ENCODE data around the gene MLXIP. TPM values are rescaled to one million over a fixed set of nuclear protein-coding genes. Genes with fewer than 3 reads are reported as not detected.

The MLXIP gene
- polyA plus RNA-seq, 1 experiment, result 5.8 TPM

DNA sequence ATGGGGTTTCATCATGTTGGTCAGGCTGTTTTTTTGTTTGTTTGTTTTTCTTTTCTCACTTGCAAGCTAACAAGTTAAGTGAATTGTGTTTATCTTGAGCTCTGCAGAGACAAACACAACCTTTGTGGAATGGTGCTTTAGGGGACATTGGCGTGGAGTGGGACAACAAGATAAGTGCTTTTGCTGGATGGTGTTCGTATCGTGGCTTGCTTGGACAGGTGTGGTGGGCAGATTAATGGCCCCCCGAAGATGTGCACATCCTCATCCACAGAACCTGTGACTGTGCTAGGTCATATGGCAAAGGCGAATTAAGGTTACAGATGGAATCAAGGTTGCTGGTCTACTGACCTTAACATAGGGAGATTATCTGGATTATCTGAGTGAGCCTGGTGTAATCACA, 7.0 kb downstream of the MLXIP start:
- no peak for DNase-seq (ENCODE audit: low read depth, low spot score)
- TF ChIP-seq, protein P1, sequence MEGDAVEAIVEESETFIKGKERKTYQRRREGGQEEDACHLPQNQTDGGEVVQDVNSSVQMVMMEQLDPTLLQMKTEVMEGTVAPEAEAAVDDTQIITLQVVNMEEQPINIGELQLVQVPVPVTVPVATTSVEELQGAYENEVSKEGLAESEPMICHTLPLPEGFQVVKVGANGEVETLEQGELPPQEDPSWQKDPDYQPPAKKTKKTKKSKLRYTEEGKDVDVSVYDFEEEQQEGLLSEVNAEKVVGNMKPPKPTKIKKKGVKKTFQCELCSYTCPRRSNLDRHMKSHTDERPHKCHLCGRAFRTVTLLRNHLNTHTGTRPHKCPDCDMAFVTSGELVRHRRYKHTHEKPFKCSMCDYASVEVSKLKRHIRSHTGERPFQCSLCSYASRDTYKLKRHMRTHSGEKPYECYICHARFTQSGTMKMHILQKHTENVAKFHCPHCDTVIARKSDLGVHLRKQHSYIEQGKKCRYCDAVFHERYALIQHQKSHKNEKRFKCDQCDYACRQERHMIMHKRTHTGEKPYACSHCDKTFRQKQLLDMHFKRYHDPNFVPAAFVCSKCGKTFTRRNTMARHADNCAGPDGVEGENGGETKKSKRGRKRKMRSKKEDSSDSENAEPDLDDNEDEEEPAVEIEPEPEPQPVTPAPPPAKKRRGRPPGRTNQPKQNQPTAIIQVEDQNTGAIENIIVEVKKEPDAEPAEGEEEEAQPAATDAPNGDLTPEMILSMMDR (IDR thresholded peaks at IDR 0.05; ENCODE audit: low read depth, low read length), result no peak
- POLR2A ChIA-PET, result no interaction called here
- CTCF ChIA-PET, result interaction anchor here (1.2 kb wide), 1 partner anchor 31 kb away, joined by 3 read pairs; no protein-coding TSS in a partner anchor
- no peaks in the 10 kb centered on the region for H3K9me3 ChIP-seq (ENCODE audit: control insufficient read depth, insufficient read depth, low read length)
- no peaks in the 10 kb centered on the region for H3K27me3 ChIP-seq (ENCODE audit: control insufficient read depth, insufficient read depth, low read length)
- no peak overlapping the region for H3K4me3 ChIP-seq (ENCODE audit: low read depth, low read length)
- no peak overlapping the region for H3K27ac ChIP-seq (ENCODE audit: low read depth, low read length)

DNA sequence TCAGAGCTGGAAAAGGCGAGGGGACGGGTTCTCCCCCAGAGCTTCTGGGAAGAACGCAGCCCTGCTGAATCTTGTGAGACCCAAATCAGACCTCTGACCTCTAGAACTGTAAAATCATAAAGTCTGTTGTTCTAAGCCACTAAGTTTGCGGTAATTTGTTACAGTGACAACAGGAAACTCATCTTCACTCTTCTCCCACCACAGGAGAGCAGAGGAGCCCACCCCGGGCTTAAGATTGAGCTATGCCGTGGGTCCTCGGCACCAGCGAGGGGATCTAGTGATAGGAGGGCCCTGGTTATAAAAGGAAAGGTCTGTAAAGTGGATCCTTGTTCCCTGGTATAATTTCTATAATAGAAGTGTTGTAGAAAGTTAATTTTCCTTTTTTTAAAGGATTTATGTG, 7.6 kb downstream of the MLXIP start:
- no peak overlapping the region for H3K4me3 ChIP-seq (ENCODE audit: low read depth, low read length)
- TF ChIP-seq, protein P1 (IDR thresholded peaks at IDR 0.05; ENCODE audit: low read depth, low read length), result no peak
- DNase-seq (ENCODE audit: low read depth, low spot score), result no peak
- no peak overlapping the region for H3K27ac ChIP-seq (ENCODE audit: low read depth, low read length)
- no peaks in the 10 kb centered on the region for H3K27me3 ChIP-seq (ENCODE audit: control insufficient read depth, insufficient read depth, low read length)
- CTCF ChIA-PET, result interaction anchor here (1.2 kb wide), 1 partner anchor 32 kb away, joined by 3 read pairs; no protein-coding TSS in a partner anchor
- POLR2A ChIA-PET, result no interaction called here
- no peaks in the 10 kb centered on the region for H3K9me3 ChIP-seq (ENCODE audit: control insufficient read depth, insufficient read depth, low read length)

DNA sequence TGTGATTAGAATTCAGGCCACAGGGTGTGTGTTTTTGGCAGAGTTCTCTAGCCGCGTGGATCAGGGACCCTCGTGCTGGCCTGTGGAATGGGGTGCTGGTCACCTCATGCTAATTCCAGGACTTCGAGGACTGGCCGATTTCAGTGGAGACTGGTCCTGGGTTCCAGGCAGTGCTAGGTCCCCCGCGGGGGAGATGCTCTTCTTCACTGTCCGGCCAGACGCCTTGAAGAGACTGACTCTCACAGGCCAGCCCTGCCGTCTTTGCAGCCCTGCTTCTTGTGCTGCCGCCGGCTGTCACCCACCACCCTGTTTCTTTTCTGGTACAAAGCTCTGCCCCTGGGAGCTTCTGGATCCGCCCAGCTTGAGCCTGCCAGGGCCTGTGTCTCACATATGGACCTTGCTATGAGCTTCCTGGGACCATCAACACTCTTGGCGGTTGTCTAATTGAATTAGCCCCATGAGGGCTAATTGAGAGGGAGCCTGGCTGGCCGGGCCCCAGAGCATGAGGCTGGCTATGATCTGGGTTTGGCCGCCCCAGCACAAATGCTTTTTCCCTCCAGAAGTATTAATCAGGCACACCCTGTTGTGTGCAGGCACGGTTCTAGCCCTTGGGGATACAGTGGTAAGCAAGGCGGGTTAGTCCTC, 8.2 kb downstream of the MLXIP start:
- CTCF ChIA-PET, result interaction anchor here (1.0 to 1.2 kb wide), 2 partner anchors 32 to 170 kb away, joined by 3 read pairs; no protein-coding TSS in a partner anchor
- no peak overlapping the region for H3K27ac ChIP-seq (ENCODE audit: low read depth, low read length)
- H3K27me3 ChIP-seq (ENCODE audit: control insufficient read depth, insufficient read depth, low read length), result no peaks in the 10 kb centered on the region
- TF ChIP-seq, protein P1 (IDR thresholded peaks at IDR 0.05; ENCODE audit: low read depth, low read length), result no peak
- no peak overlapping the region for H3K4me3 ChIP-seq (ENCODE audit: low read depth, low read length)
- POLR2A ChIA-PET, result no interaction called here
- H3K9me3 ChIP-seq (ENCODE audit: control insufficient read depth, insufficient read depth, low read length), result no peaks in the 10 kb centered on the region
- no peak for DNase-seq (ENCODE audit: low read depth, low spot score)

DNA sequence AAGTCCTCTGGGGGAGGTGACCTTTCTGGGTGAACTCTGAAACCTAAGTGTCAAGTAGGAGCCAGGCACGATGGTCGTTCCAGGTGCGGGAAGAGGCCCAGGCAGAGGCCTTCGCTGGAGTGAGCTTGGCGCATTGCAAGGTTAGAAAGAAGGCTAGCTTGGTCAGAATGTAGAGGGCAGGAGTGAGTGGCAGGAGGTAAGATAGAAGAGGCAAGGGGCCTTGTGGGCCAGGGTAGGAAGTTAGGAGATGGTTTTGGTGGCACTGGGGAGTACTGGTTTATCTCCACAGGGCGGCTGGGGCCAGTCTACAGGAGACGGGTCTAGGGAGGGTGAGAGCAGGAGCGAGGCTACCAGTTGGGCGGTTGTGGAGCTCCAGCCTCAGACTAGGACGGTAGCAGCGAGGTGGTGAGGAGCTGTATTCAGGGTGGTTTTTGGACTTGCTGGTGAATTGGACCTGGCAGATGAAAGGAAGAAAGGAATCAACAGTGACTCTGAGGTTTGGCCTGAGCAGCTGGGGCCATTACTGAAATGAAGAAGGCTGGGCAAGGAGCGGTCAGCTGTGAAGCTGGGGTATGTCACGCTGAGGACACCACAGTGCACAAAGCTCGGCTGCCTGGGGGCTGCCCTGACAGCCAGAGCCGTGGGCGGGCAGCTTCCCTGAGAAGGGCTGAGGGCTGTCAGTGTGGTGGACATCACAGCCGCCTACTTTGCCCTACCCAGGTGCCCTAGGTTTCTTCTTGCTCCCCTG, 9.0 kb downstream of the MLXIP start:
- Histone ChIP-seq H3K27ac (ENCODE audit: low read depth, low read length) (no peak overlapping the region), H3K4me3 (ENCODE audit: low read depth, low read length) (no peak overlapping the region), H3K9me3 (ENCODE audit: control insufficient read depth, insufficient read depth, low read length) (no peaks in the 10 kb centered on the region), H3K27me3 (ENCODE audit: control insufficient read depth, insufficient read depth, low read length) (no peaks in the 10 kb centered on the region)
- ChIA-PET POLR2A (interaction anchor here (0.6 to 1.6 kb wide), 4 partner anchors 7 to 24 kb away, joined by 3 to 7 read pairs (median 4); no protein-coding TSS in a partner anchor), CTCF (interaction anchor here (0.8 to 1.0 kb wide), 2 partner anchors 130 to 171 kb away, joined by 3 read pairs; no protein-coding TSS in a partner anchor)
- no peak for DNase-seq (ENCODE audit: low read depth, low spot score)
- TF ChIP-seq, protein P1 (IDR thresholded peaks at IDR 0.05; ENCODE audit: low read depth, low read length), result no peak
